GM18868 (cell line): ENCODE data around the gene SYNGAP1.
A peak's percentile ranks its signal among the peaks of the same experiment; 100 is the strongest.
"Not testable (repeated sequence)": the region's sequence is repeated elsewhere in the genome, so short reads cannot be mapped to it uniquely, and the experiment has no call there.

Source experiments
- ATAC-seq: cut with Tn5 transposase; IDR thresholded peaks from one replicate; pipeline ENCODE4 v1.9.1; 2021; ENCODE audit warnings: mild to moderate bottlenecking, moderate library complexity; ENCODE audit not compliant: unreplicated experiment

The SYNGAP1 gene

DNA sequence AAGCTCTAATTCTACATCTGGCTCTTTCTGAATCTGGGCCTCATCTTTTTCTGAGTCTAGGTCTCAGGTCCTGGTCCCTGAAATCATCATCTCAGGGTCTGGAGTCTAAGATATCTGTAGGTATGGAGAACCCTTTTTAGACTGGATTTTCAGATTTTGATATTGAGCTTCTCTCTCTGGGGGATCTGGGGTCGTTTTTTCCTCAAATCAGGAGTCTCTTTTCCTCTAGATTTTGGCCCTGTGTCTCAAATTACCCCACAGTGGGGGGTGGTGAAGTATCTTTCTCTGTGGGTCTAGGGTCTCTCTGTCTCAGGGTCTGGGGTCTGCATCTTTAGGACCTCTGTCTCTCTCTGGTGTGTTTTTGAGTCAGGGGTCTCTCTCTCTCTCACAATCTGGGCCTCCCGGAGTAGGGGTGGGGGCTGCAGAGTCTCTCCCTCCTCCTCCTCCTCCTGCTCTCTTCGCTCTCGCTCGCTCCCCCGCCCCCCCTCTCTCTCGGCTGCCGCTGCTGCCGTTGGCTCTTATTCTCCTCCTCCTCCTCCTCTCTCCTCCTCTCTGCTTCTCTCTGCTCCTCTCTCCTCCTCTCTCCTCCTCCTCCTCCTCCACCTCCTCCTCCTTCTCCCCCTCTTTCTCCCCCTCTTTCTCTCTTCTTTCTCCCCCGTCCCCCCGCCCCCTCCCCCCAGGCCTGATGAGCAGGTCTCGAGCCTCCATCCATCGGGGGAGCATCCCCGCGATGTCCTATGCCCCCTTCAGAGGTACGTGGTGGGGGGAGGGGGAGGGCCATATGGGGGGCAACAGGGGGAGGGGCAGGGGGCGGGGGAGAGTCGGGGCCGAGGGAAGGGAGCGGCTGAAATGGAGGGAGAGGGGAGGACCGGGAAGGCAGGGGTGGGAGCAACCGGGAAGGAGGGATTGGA is at the start of gene SYNGAP1:
SYNGAP1 (plus strand) TSS at position 486 of the 911 bp plus-strand sequence; CDS start at position 686, 200 bp downstream.
- ATAC-seq: no peak

DNA sequence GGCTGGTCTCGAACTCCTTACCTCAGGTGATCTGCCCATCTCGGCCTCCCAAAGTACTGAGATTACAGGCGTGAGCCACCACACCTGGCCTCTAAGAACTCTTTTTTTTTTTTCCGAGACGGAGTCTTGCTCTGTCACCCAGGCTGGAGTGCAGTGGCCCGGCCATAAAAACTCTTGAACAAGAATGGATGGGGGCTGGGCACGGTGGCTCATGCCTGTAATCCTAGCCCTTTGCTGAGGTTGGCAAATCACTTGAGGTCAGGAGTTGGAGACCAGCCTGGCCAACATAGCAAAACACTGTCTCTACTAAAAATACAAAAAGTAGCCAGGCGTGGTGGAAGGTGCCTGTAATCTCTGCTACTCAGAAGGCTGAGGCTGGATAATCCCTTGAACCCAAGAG is 48.0 kb upstream of the SYNGAP1 start:
- ATAC-seq: not testable (repeated sequence)

- no peak for ATAC-seq
These were observed 47.2 kb upstream of the SYNGAP1 start for GRCh38 chr6:33372526-33373123.

- ATAC-seq: no peak
These were observed 45.6 kb upstream of the SYNGAP1 start for GRCh38 chr6:33373960-33374910.

DNA sequence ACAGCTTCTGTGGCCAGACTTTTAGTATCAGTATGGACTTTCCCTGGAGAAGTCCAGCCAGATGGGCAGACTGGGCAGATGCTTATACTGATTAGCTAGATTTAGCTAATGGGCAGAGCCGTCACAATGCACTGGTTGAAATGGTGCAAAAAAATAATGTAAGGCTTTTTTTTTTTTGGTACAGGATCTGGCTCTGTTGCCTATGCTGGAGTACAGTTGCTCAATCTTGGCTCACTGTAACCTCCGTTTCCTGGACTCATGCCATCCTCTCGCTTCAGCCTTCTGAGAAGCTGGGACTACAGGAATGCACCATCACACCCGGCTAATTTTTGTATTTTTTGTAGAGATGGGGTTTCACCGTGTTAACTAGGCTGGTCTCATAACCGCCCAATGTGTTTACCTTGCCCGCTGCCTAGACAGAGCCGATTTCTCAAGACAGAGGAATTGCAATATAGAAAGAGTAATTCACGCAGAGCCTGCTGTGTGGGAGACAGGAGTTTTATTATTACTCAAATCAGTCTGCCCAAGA is 44.7 kb upstream of the SYNGAP1 start:
- ATAC-seq: no peak

DNA sequence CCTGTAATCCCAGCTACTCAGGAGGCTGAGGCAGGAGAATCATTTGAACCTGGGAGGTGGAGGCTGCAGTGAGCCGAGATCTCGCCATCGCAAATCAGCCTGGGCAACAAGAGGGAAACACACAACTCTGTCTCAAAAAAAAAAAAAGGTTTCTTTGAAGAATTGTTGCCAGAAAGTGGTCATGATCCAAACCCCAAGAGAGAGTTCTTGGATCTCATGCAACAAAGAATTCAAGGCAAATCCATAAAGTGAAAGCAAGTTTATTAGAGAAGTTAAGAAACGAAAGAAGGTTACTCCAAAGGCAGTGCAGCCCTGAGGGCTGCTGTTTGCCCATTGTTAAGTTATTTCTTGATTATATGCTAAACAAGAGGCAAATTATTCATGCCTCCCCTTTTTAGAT is 42.7 kb upstream of the SYNGAP1 start:
- ATAC-seq: no peak

GRCh38 chr6:33379184-33379583 is 40.7 kb upstream of the SYNGAP1 start:
- ATAC-seq: not testable (repeated sequence)

- no peak for ATAC-seq
These were observed 39.4 kb upstream of the SYNGAP1 start for GRCh38 chr6:33380272-33380981.

- no peak for ATAC-seq
These were observed 36.3 kb upstream of the SYNGAP1 start for GRCh38 chr6:33383427-33384185.

DNA sequence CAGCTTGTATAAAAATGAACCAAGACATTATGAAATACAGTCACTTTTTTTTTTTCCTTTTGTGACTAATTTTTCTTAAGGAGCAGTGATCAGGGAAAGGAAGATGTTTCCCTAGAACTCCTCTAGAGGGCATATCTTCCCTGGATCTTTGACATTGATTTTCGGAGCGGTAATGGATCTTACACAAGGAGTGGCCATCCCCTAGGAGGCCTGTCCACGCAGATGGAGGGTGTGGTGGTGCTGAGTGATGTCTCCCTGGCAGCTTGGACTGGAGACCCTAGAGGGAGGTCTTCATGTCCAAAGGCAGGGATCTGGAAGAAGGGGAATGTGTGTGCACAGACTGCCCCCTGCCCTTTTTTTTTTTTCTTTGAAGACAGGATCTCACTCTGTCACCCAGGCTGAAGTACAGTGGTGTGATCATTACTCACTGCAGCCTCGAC is 35.3 kb upstream of the SYNGAP1 start:
- ATAC-seq: no peak

DNA sequence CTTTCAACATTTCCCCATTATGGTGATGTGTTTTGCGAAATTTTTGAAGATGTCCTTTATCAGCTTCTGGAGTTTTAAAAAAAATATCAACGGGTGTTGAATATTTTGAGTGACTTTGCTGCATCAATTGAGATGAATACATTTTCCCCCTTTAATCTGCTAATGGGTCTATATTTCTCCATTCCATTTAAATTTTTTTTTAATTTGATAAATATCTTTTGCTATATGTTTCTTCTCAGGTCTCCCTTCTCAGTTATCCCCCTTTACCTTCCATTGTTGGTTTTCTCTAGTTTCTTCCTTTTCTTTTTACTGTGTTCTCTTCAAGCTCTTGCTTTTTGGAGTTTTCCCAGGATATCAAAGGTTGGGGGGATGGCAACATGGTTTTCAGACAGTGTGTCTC is 29.7 kb upstream of the SYNGAP1 start:
- no peak for ATAC-seq

DNA sequence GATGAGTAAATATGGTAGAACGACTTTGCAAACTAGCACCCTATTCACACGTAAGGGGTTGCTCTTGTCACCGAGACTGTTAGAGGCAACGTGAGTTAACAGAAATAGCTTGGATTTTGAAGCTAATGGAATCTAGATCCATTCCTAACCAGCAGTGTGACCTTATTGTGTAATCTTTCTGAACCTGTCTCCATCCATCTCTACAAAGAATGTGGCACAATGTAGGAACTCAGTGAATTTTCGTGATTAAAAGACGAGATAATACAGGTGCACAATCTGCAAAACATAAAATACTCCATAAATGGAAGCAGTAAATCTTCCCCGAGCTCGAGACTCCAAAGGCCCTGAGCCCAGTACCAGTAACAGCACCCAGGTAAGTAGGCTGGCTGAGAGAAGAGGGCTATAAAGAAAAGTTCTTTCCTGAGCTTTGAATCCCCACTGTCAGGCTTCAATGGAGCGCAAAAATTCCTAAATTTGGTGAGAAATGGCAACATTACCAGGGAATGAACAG is 29.0 kb upstream of the SYNGAP1 start:
- ATAC-seq: no peak

GRCh38 chr6:33391278-33391921 is 28.5 kb upstream of the SYNGAP1 start, which contains the start of gene KIFC1:
TSS of gene KIFC1 (plus strand) at chr6:33391823. CDS start at chr6:33391986, 163 bp downstream.
- ATAC-seq: peak; percentile 90

DNA sequence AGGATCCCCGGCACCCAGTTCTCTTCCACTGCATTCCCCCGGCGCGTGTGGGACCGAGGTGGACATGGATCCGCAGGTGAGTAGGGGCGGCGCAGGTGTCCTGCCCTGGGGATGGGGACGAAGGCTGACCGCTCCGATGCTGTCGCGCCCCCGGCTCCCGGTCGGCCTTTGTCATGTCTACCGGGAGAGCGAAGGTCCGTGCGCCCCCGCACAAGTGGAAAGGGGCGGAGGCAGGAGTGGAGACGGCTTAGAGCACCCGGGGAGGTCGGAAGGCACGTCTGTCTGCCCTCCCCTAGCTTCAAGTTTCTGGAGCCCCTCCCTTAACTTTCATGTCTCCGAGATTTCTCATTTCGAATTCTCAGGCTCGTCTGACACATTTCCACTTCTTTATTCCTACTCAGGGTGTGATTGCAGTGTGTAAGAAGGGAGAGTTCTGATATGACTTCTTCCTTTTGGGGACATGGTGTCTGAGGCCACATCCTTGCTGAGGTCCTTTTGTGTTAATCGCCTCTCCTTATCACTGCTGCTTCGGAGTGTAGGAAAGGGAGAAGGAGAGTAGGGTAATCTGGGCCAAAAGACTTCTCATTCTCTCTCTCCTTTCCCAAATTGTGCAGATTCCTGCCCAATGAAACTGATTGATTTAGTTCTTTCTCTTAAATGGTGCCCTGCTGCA is 27.8 kb upstream of the SYNGAP1 start:
- no peak for ATAC-seq

DNA sequence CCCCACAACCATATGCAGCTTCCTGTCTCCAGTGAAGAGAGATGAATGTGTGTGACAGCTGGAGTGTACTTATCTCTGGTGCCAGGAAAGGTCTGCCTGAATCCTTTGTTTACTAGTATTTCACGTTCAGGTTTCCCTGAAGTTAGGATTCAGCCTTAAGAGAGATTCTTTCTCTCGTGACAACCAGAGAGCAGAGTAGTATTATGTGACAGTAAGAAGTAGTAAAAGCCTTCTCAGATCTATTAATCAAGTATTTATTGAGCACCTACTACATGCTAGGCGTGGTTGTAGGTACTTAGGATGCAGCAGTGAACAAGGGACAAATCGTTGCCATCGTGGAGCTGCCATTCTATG is 27.3 kb upstream of the SYNGAP1 start:
- no peak for ATAC-seq

GRCh38 chr6:33392979-33393378 is 26.9 kb upstream of the SYNGAP1 start:
- ATAC-seq: no peak

GRCh38 chr6:33397541-33397940 is 22.3 kb upstream of the SYNGAP1 start:
- ATAC-seq: no peak

- ATAC-seq: not testable (repeated sequence)
These were observed 21.3 kb upstream of the SYNGAP1 start for GRCh38 chr6:33398601-33399000.
